Measurements from ENCODE around the gene MT1M. TPM values are rescaled to one million over a fixed set of nuclear protein-coding genes. Genes with fewer than 3 reads are reported as not detected.

Gene MT1M
- polyA plus RNA-seq, 2 of the 4 experiments (the other 2 are of a cell fraction), result not detected

DNA sequence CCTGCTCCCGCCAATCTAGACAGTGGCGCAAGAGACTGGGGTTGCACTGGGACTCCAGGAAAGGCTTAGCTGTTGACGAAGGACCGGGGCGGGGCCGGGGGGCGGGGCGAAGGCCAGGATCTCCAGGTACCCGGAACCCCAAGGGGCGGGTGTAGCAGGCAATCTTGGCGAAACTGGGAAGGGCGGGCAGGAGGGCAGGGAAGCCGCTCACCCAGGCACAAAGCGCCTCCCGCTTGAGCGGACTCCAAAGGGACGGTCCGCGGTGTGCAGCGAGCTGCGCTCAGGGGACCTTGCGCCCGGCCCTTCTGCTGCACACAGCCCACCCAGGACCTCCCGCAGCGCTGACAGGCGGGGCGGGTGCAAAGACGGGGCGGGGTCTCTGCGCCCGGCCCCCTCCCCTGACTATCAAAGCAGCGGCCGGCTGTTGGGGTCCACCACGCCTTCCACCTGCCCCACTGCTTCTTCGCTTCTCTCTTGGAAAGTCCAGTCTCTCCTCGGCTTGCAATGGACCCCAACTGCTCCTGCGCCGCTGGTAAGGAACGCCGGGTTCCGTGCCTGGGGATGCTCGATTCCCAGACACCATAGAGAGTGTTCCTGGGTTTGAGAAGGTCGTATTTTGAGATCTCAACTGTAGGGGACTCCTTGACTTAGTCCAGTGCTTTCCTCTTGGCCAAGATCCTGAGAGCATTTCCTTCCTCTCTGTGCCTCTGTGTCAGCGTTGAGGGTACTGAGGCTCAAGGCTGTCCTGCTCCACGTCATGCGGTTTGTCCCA is 25.3 kb downstream of the MT1M start, which contains the start of gene MT1F:
MT1F (plus strand) TSS at position 405 of the 772 bp plus-strand sequence; CDS start at position 505, 100 bp downstream.
- peaks cover 6% of the 10 kb centered on the region; the same call in 2 of the 3 replicates for H3K4me1 ChIP-seq
- H3K27ac ChIP-seq, result peak within 1 kb of the TSS; percentile 75 to 83
- FAIRE-seq, result no peak
- peak within 1 kb of the TSS; percentile 56 for H3K4me3 ChIP-seq
- no peaks in the 10 kb centered on the region for H3K9me3 ChIP-seq
- POLR2A ChIA-PET, result interaction anchor here (0.5 to 1.4 kb wide), 13 partner anchors 10 to 178 kb away, joined by 3 to 16 read pairs (median 4); partner anchors contain the start of genes MT1G, MT1X and MT2A
- WGBS (ENCODE audit: missing lambda C conversion rate), result 24% methylated on average over 35 of the region's 46 CpGs
- ATAC-seq, result peak; percentile 93 to 94
- TF ChIP-seq CEBPB (IDR thresholded peaks at IDR 0.05) (peak in 1 of 2 experiments; percentile 68; a peak in 2 of 4 replicates), SMC3 (IDR thresholded peaks at IDR 0.05) (peak; percentile 13; the same call in 1 of the 3 replicates), SREBF2 (IDR thresholded peaks at IDR 0.05) (no peak), POLR2A (IDR thresholded peaks at IDR 0.05; ENCODE audit: low read length) (0 out of 2 replicates have a peak, but pooled peaks have one; percentile 15)
- CTCF ChIA-PET, result interaction anchor here (0.8 to 25.6 kb wide), 5 partner anchors 15 to 144 kb away, joined by 3 to 340 read pairs (median 4); partner anchors contain the start of gene MT2A
- DNase-seq (ENCODE audit: low read depth in 1 of 2, low spot score in 1 of 2), result peak; percentile 75 to 78
- H3K4me2 ChIP-seq, result peak within 1 kb of the TSS; percentile 87

DNA sequence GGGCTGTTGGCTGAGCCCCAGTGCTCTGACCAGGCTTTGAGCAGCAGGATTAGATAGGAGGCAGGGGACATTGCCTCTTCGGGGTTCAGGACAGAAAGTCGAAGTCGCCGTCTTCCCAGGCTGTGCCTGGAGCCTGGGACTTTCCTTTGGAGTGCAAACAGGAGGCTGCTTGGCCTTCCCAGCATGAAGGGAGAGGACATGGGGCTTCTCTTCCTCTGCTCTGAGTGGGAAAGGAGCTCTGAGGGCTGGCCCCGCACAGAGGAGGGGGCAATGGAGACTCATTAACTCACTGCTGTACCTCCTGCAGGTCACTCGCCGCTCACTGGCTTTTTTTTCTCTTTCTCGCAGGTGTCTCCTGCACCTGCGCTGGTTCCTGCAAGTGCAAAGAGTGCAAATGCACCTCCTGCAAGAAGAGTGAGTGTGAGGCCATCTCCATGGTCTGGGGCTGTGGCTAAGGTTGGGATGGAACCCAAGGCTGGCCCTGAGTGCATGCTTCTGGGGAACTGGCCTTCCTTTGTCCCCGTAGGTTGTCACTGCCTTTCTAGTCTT is 25.9 kb downstream of the MT1M start:
- H3K4me1 ChIP-seq, result peaks cover 6% of the 10 kb centered on the region; the same call in 2 of the 3 replicates
- TF ChIP-seq, protein P1, sequence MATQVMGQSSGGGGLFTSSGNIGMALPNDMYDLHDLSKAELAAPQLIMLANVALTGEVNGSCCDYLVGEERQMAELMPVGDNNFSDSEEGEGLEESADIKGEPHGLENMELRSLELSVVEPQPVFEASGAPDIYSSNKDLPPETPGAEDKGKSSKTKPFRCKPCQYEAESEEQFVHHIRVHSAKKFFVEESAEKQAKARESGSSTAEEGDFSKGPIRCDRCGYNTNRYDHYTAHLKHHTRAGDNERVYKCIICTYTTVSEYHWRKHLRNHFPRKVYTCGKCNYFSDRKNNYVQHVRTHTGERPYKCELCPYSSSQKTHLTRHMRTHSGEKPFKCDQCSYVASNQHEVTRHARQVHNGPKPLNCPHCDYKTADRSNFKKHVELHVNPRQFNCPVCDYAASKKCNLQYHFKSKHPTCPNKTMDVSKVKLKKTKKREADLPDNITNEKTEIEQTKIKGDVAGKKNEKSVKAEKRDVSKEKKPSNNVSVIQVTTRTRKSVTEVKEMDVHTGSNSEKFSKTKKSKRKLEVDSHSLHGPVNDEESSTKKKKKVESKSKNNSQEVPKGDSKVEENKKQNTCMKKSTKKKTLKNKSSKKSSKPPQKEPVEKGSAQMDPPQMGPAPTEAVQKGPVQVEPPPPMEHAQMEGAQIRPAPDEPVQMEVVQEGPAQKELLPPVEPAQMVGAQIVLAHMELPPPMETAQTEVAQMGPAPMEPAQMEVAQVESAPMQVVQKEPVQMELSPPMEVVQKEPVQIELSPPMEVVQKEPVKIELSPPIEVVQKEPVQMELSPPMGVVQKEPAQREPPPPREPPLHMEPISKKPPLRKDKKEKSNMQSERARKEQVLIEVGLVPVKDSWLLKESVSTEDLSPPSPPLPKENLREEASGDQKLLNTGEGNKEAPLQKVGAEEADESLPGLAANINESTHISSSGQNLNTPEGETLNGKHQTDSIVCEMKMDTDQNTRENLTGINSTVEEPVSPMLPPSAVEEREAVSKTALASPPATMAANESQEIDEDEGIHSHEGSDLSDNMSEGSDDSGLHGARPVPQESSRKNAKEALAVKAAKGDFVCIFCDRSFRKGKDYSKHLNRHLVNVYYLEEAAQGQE (IDR thresholded peaks at IDR 0.05), result no peak
- TF ChIP-seq HOXB5 (CRISPR knock-in tag; IDR thresholded peaks at IDR 0.05) (no peak), CBX8 (IDR thresholded peaks at IDR 0.05) (no peak), CHD4 (IDR thresholded peaks at IDR 0.05; ENCODE audit: borderline replicate concordance) (no peak), RFX5 (IDR thresholded peaks at IDR 0.05) (no peak), HOXA7 (CRISPR knock-in tag; IDR thresholded peaks at IDR 0.05) (no peak)
- TF ChIP-seq, protein P2, sequence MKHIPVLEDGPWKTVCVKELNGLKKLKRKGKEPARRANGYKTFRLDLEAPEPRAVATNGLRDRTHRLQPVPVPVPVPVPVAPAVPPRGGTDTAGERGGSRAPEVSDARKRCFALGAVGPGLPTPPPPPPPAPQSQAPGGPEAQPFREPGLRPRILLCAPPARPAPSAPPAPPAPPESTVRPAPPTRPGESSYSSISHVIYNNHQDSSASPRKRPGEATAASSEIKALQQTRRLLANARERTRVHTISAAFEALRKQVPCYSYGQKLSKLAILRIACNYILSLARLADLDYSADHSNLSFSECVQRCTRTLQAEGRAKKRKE (CRISPR knock-in tag; IDR thresholded peaks at IDR 0.05; ENCODE audit: low read depth), result no peak
- ATAC-seq, result no peak
- ChIA-PET CTCF (interaction anchor here (0.8 to 25.6 kb wide), 5 partner anchors 14 to 145 kb away, joined by 3 to 340 read pairs (median 4); partner anchors contain the start of gene MT2A), POLR2A (interaction anchor here (0.6 to 1.2 kb wide), 6 partner anchors 15 to 249 kb away, joined by 3 to 16 read pairs (median 4); partner anchors contain the start of genes MT1X and MT2A)
- H3K4me3 ChIP-seq, result peak overlapping the region; percentile 56; the same call in 2 of the 3 replicates
- no peak for DNase-seq (ENCODE audit: low read depth in 1 of 2, low spot score in 1 of 2)
- H3K27ac ChIP-seq, result peak overlapping the region; percentile 75 to 83; a peak in 5 of 6 replicates
- H3K9me3 ChIP-seq, result no peaks in the 10 kb centered on the region
- 88% methylated on average over 10 of the region's 10 CpGs for WGBS (ENCODE audit: missing lambda C conversion rate)
- peak overlapping the region; percentile 87 for H3K4me2 ChIP-seq
- no peak for FAIRE-seq

DNA sequence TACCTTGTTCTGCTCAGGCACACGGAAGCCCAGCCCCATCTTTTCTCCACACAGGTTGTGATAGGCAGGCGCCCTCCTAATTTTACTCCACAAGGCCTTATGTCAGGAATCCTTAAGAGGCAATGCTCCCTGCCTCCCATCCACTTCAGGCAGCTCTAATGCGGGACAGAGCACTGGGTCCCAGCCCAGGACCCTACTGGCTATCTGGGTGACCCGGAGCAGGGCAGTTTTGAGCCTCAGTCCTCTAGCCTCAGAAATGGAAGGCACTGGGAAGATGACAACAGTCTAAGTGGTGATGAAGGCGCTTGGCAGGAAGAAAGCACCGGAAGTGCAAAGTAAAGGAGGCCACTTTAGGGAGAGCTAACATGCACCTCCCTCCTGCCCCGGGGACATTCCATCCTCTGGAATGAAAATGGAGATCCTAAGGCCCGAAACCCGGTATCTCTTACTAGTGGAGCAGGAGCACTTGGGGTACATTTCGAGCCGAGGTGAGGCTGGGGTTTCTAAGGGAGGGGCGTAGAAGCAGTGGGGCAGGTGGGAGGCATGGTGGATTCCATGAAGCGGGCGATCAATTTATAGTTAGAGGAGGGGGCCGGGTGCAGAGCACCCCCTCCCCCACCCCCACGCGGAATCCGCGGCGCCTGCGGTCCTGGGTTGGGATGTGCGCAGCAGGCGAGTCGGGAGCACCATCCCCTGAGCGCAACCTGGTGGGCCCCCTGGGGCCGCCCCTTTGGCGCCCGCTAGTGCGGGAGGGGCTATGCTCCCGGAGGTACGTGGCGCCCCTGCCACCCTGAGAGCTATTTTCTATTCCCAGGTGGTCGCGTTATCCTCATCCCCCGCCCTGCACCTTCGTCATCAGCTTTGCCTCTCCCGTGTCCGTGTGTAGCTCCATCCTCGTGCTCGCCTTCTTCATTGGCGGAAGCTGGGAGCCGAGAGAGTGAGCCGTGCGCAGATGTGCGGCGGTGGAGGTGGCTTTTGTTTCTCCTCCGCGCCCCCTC is 30.2 kb downstream of the MT1M start:
- DNase-seq (ENCODE audit: low read depth in 1 of 2, low spot score in 1 of 2) (no peak), FAIRE-seq (no peak), ATAC-seq (no peak)
- no peaks in the 10 kb centered on the region for H3K4me1 ChIP-seq
- CTCF ChIA-PET, result interaction anchor here (0.6 to 3.8 kb wide), 4 partner anchors 15 to 285 kb away, joined by 3 to 15 read pairs (median 3); no protein-coding TSS in a partner anchor
- H3K27ac ChIP-seq, result no peak overlapping the region
- WGBS (ENCODE audit: missing lambda C conversion rate), result 86% methylated on average over 46 of the region's 48 CpGs
- POLR2A ChIA-PET, result no interaction called here
- H3K4me3 ChIP-seq, result no peak overlapping the region
- no peaks in the 10 kb centered on the region for H3K9me3 ChIP-seq
- no peak overlapping the region for H3K4me2 ChIP-seq
- TF ChIP-seq, protein P3, sequence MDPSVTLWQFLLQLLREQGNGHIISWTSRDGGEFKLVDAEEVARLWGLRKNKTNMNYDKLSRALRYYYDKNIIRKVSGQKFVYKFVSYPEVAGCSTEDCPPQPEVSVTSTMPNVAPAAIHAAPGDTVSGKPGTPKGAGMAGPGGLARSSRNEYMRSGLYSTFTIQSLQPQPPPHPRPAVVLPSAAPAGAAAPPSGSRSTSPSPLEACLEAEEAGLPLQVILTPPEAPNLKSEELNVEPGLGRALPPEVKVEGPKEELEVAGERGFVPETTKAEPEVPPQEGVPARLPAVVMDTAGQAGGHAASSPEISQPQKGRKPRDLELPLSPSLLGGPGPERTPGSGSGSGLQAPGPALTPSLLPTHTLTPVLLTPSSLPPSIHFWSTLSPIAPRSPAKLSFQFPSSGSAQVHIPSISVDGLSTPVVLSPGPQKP (IDR thresholded peaks at IDR 0.05; ENCODE audit: low read depth, low read length), result no peak
- TF ChIP-seq FOSL2 (IDR thresholded peaks at IDR 0.05), result no peak
- no peak for TF ChIP-seq FOSL2 (CRISPR knock-in tag; IDR thresholded peaks at IDR 0.05)
- no peak for TF ChIP-seq HEYL (CRISPR knock-in tag; IDR thresholded peaks at IDR 0.05)
- TF ChIP-seq CEBPB (IDR thresholded peaks at IDR 0.05), result no peak
- TF ChIP-seq, protein P4, sequence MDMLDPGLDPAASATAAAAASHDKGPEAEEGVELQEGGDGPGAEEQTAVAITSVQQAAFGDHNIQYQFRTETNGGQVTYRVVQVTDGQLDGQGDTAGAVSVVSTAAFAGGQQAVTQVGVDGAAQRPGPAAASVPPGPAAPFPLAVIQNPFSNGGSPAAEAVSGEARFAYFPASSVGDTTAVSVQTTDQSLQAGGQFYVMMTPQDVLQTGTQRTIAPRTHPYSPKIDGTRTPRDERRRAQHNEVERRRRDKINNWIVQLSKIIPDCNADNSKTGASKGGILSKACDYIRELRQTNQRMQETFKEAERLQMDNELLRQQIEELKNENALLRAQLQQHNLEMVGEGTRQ (IDR thresholded peaks at IDR 0.05), result no peak
- no peak for TF ChIP-seq BHLHE40 (IDR thresholded peaks at IDR 0.05; ENCODE audit: low read depth, low read length)
- TF ChIP-seq GATA3 (IDR thresholded peaks at IDR 0.05; ENCODE audit: borderline replicate concordance), result no peak
- TF ChIP-seq TFCP2L1 (CRISPR knock-in tag; IDR thresholded peaks at IDR 0.05), result no peak
- no peak for TF ChIP-seq SREBF2 (IDR thresholded peaks at IDR 0.05)
- no peak for TF ChIP-seq SMC3 (IDR thresholded peaks at IDR 0.05)
- no peak for TF ChIP-seq HDAC2 (IDR thresholded peaks at IDR 0.05)
- no peak for TF ChIP-seq RNF2 (IDR thresholded peaks at IDR 0.05; ENCODE audit: borderline replicate concordance, low read depth)
- TF ChIP-seq, protein P5, sequence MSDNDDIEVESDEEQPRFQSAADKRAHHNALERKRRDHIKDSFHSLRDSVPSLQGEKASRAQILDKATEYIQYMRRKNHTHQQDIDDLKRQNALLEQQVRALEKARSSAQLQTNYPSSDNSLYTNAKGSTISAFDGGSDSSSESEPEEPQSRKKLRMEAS (IDR thresholded peaks at IDR 0.05), result no peak
- TF ChIP-seq CHD2 (IDR thresholded peaks at IDR 0.05; ENCODE audit: low read length, partially characterized antibody), result no peak
